Muscle layer of duodenum (tissue), 2 donors: Measurements from ENCODE around the gene SYTL3.

Experiments
- H3K27ac ChIP-seq: one replicate; pipeline ENCODE4 v1.7.0; 2013; ENCODE audit warnings: mild to moderate bottlenecking, low read length
- H3K27me3 ChIP-seq: one replicate; pipeline ENCODE4 v1.7.0; 2013; ENCODE audit warnings: low read depth, mild to moderate bottlenecking, control low read depth, low read length
- H3K36me3 ChIP-seq, 2 donors: one replicate each; pipeline ENCODE4 v1.7.0; 2013; ENCODE audit warnings: low read length in 2 of 2, control low read depth in 1 of 2, mild to moderate bottlenecking in 1 of 2; ENCODE audit not compliant: insufficient read depth in 2 of 2, control insufficient read depth in 1 of 2
- H3K4me1 ChIP-seq, 2 donors: one replicate each; pipeline ENCODE4 v1.7.0; 2013; ENCODE audit warnings: low read length in 2 of 2, mild to moderate bottlenecking in 2 of 2, control low read depth in 1 of 2, moderate library complexity in 1 of 2; ENCODE audit not compliant: insufficient read depth in 2 of 2, control insufficient read depth in 1 of 2
- H3K4me3 ChIP-seq, 2 donors: one replicate each; pipeline ENCODE4 v1.7.0; 2013; ENCODE audit warnings: low read length in 2 of 2, low read depth in 1 of 2, mild to moderate bottlenecking in 1 of 2
- H3K9me3 ChIP-seq, 2 donors: one replicate each; pipeline ENCODE4 v1.7.0; 2013; ENCODE audit warnings: low read length in 2 of 2, control low read depth in 1 of 2, mild to moderate bottlenecking in 1 of 2; ENCODE audit not compliant: control insufficient read depth in 1 of 2
- donor health status: healthy.

Gene SYTL3

GRCh38 chr6:158769771-158770432, 120.0 kb downstream of the SYTL3 start:
- Histone ChIP-seq H3K36me3 (peaks cover 62 to 88% of the 10 kb centered on the region in 2 donors), H3K9me3 (no peaks in the 10 kb centered on the region), H3K27me3 (no peaks in the 10 kb centered on the region), H3K4me1 (no peaks in the 10 kb centered on the region), H3K27ac (no peak overlapping the region), H3K4me3 (no peak overlapping the region)

- H3K27ac ChIP-seq = no peak overlapping the region
- H3K4me3 ChIP-seq = no peak overlapping the region
- no peaks in the 10 kb centered on the region for H3K27me3 ChIP-seq
- no peaks in the 10 kb centered on the region for H3K4me1 ChIP-seq
- no peaks in the 10 kb centered on the region for H3K9me3 ChIP-seq
- H3K36me3 ChIP-seq = peaks cover 66 to 82% of the 10 kb centered on the region in 2 donors
These were observed 120.9 kb downstream of the SYTL3 start for GRCh38 chr6:158770533-158771330.

GRCh38 chr6:158771399-158772152, 121.7 kb downstream of the SYTL3 start:
- no peaks in the 10 kb centered on the region for H3K4me1 ChIP-seq
- no peak overlapping the region for H3K4me3 ChIP-seq
- H3K9me3 ChIP-seq = no peaks in the 10 kb centered on the region
- H3K27me3 ChIP-seq = no peaks in the 10 kb centered on the region
- H3K36me3 ChIP-seq = peaks cover 72 to 84% of the 10 kb centered on the region in 2 donors
- no peak overlapping the region for H3K27ac ChIP-seq

GRCh38 chr6:158772172-158772571, 122.3 kb downstream of the SYTL3 start:
- no peaks in the 10 kb centered on the region for H3K27me3 ChIP-seq
- H3K36me3 ChIP-seq = peaks cover 78% of the 10 kb centered on the region in 2 donors
- H3K27ac ChIP-seq = no peak overlapping the region
- H3K9me3 ChIP-seq = no peaks in the 10 kb centered on the region
- no peak overlapping the region for H3K4me3 ChIP-seq
- H3K4me1 ChIP-seq = no peaks in the 10 kb centered on the region

GRCh38 chr6:158772851-158773371, 123.1 kb downstream of the SYTL3 start:
- H3K36me3 ChIP-seq = peaks cover 77 to 79% of the 10 kb centered on the region in 2 donors
- peak overlapping the region; percentile 25 for H3K27ac ChIP-seq
- H3K4me1 ChIP-seq = no peaks in the 10 kb centered on the region

GRCh38 chr6:158773581-158774449, 124.0 kb downstream of the SYTL3 start:
- no peaks in the 10 kb centered on the region for H3K4me1 ChIP-seq
- peaks cover 70 to 78% of the 10 kb centered on the region in 2 donors for H3K36me3 ChIP-seq
- no peaks in the 10 kb centered on the region for H3K9me3 ChIP-seq
- H3K4me3 ChIP-seq = no peak overlapping the region
- H3K27me3 ChIP-seq = no peaks in the 10 kb centered on the region
- peak overlapping the region; percentile 25 for H3K27ac ChIP-seq

More at GRCh38 chr6:158772851-158773371, 123.1 kb downstream of the SYTL3 start:
- no peak overlapping the region for H3K4me3 ChIP-seq
- no peaks in the 10 kb centered on the region for H3K27me3 ChIP-seq
- H3K9me3 ChIP-seq = no peaks in the 10 kb centered on the region

- peaks cover 63 to 69% of the 10 kb centered on the region in 2 donors for H3K36me3 ChIP-seq
- no peaks in the 10 kb centered on the region for H3K27me3 ChIP-seq
- no peaks in the 10 kb centered on the region for H3K4me1 ChIP-seq
- no peaks in the 10 kb centered on the region for H3K9me3 ChIP-seq
- H3K27ac ChIP-seq = no peak overlapping the region
- H3K4me3 ChIP-seq = no peak overlapping the region
These were observed 125.0 kb downstream of the SYTL3 start for GRCh38 chr6:158774717-158775449.

- Histone ChIP-seq H3K27ac (no peak overlapping the region), H3K4me1 (no peaks in the 10 kb centered on the region), H3K27me3 (no peaks in the 10 kb centered on the region), H3K9me3 (no peaks in the 10 kb centered on the region), H3K4me3 (no peak overlapping the region), H3K36me3 (peaks cover 59 to 60% of the 10 kb centered on the region in 2 donors)
These were observed 126.0 kb downstream of the SYTL3 start for GRCh38 chr6:158775832-158776231.

GRCh38 chr6:158776737-158777136, 126.9 kb downstream of the SYTL3 start:
- H3K4me1 ChIP-seq = no peaks in the 10 kb centered on the region
- no peak overlapping the region for H3K27ac ChIP-seq
- H3K9me3 ChIP-seq = no peaks in the 10 kb centered on the region
- H3K36me3 ChIP-seq = peaks cover 55 to 59% of the 10 kb centered on the region in 2 donors
- H3K4me3 ChIP-seq = no peak overlapping the region
- H3K27me3 ChIP-seq = no peaks in the 10 kb centered on the region

- H3K36me3 ChIP-seq = peaks cover 54 to 59% of the 10 kb centered on the region in 2 donors
- H3K9me3 ChIP-seq = no peaks in the 10 kb centered on the region
- H3K4me3 ChIP-seq = no peak overlapping the region
- no peaks in the 10 kb centered on the region for H3K4me1 ChIP-seq
- H3K27ac ChIP-seq = no peak overlapping the region
- no peaks in the 10 kb centered on the region for H3K27me3 ChIP-seq
These were observed 127.7 kb downstream of the SYTL3 start for GRCh38 chr6:158777510-158777909.
